NCI-H1092 treated with DMSO at 0.1 percent for 48 hours (cell line): ENCODE data around the gene ZC3H7A.
"Not testable (repeated sequence)": the region's sequence is repeated elsewhere in the genome, so short reads cannot be mapped to it uniquely, and the experiment has no call there.

ENCODE experiments used
- DNase-seq: peaks from one replicate; lab custom pipeline; 2025; lab: John Stamatoyannopoulos, UW

ZC3H7A gene

GRCh38 chr16:11801481-11802021 is 4.5 kb upstream of the ZC3H7A start:
- DNase-seq, result no peak

- no peak for DNase-seq
These were observed 3.3 kb upstream of the ZC3H7A start for GRCh38 chr16:11800382-11800718.

GRCh38 chr16:11799509-11800381 is 2.7 kb upstream of the ZC3H7A start:
- no peak for DNase-seq

GRCh38 chr16:11799017-11799381 is 1.9 kb upstream of the ZC3H7A start:
- DNase-seq, result no peak

GRCh38 chr16:11797957-11798299 is 870 bp upstream of the ZC3H7A start:
- DNase-seq, result peak; percentile 29

- DNase-seq, result no peak
These were observed 562 bp downstream of the ZC3H7A start for GRCh38 chr16:11796227-11797165.

GRCh38 chr16:11795887-11796226 is 1.2 kb downstream of the ZC3H7A start:
- no peak for DNase-seq

- DNase-seq, result no peak
These were observed 1.8 kb downstream of the ZC3H7A start for GRCh38 chr16:11794996-11795886.

GRCh38 chr16:11794447-11794846 is 2.6 kb downstream of the ZC3H7A start:
- DNase-seq, result no peak

GRCh38 chr16:11793840-11794239 is 3.2 kb downstream of the ZC3H7A start:
- DNase-seq, result peak; percentile 44

GRCh38 chr16:11792410-11793241 is 4.4 kb downstream of the ZC3H7A start:
- DNase-seq, result peak; percentile 98

- DNase-seq, result peak; percentile 65
These were observed 5.8 kb downstream of the ZC3H7A start for GRCh38 chr16:11791144-11791828.

GRCh38 chr16:11788914-11789313 is 8.1 kb downstream of the ZC3H7A start:
- DNase-seq, result no peak

- DNase-seq, result not testable (repeated sequence)
These were observed 12.0 kb downstream of the ZC3H7A start for GRCh38 chr16:11784980-11785599.

GRCh38 chr16:11784381-11784780 is 12.7 kb downstream of the ZC3H7A start:
- DNase-seq, result not testable (repeated sequence)

GRCh38 chr16:11784038-11784369 is 13.1 kb downstream of the ZC3H7A start:
- no peak for DNase-seq

- no peak for DNase-seq
These were observed 13.6 kb downstream of the ZC3H7A start for GRCh38 chr16:11783319-11784037.

- no peak for DNase-seq
These were observed 15.3 kb downstream of the ZC3H7A start for GRCh38 chr16:11781773-11782172.

- no peak for DNase-seq
These were observed 15.9 kb downstream of the ZC3H7A start for GRCh38 chr16:11780991-11781680.
